GM12878 (cell line): ENCODE measurements around the gene FBXW12. TPM values are rescaled to one million over a fixed set of nuclear protein-coding genes. Genes with fewer than 3 reads are reported as not detected.
"Not testable (repeated sequence)": the region's sequence is repeated elsewhere in the genome, so short reads cannot be mapped to it uniquely, and the experiment has no call there.

Source experiments
- ATAC-seq: fragments of 200-7000 bp; cut with Tn5 transposase; 3 replicates; pipeline ENCODE4 v1.9.1; 2020; ENCODE audit warnings: mild to moderate bottlenecking, moderate library complexity
- BruUV-seq: library from RNA; stranded (reverse); fragments of 400-500 nt; replicated peaks from 2 replicates; lab custom pipeline; 2021; lab: Mats Ljungman, UMichigan
- CTCF ChIA-PET: fragments of 300-600 bp; sonication (Branson Sonifier 250); formaldehyde crosslinking; extraction: SDS; loops from one replicate; lab custom pipeline; 2021; ENCODE audit warnings: inconsistent platforms; lab: Yijun Ruan, JAX
- POLR2A ChIA-PET: fragments of 350-600 bp; formaldehyde crosslinking; extraction: SDS; loops from one replicate; lab custom pipeline; 2021; ENCODE audit warnings: inconsistent platforms; lab: Charles Lee
- RAD21 ChIA-PET: fragments of 300-600 bp; sonication (Branson Sonifier 250); formaldehyde crosslinking; loops from one replicate; lab custom pipeline; 2023; ENCODE audit warnings: antibody characterized with exemption; ENCODE audit not compliant: unreplicated experiment; lab: Charles Lee
- SMC1A ChIA-PET: fragments of 300-600 bp; sonication (Branson Sonifier 250); formaldehyde crosslinking; loops from one replicate; lab custom pipeline; 2023; ENCODE audit not compliant: unreplicated experiment, uncharacterized antibody; lab: Charles Lee
- DNase-seq: peaks from one replicate; pipeline ENCODE4 v3.0.0-alpha.2; 2011; ENCODE audit warnings: low read depth, low spot score
- FAIRE-seq: peaks from 3 replicates; lab custom pipeline; 2011; peaks lifted over from hg19 to GRCh38; lab: Jason Lieb, UNC
- H2AFZ ChIP-seq: 2 replicates; pipeline ENCODE4 v1.6.0; 2011; ENCODE audit warnings: low read depth, low read length, control low read depth; ENCODE audit not compliant: control insufficient read depth
- H3K27ac ChIP-seq: 2 replicates; pipeline ENCODE4 v1.5.1; 2011; ENCODE audit warnings: control low read depth; ENCODE audit not compliant: control insufficient read depth, insufficient read depth
- H3K27me3 ChIP-seq, 2 experiments: replicated peaks in 1 of 2; 2 replicates each; pipeline versions ENCODE4 v1.6.0 to v1.6.1; 2011; ENCODE audit warnings: low read length in 1 of 2; ENCODE audit not compliant: control insufficient read depth in 2 of 2, insufficient read depth in 2 of 2
- H3K36me3 ChIP-seq, 2 experiments: 2 replicates each; pipeline ENCODE4 v1.5.1; 2011; ENCODE audit warnings: low read length in 1 of 2; ENCODE audit not compliant: control insufficient read depth in 2 of 2, insufficient read depth in 2 of 2
- H3K4me1 ChIP-seq: 2 replicates; pipeline ENCODE4 v1.6.1; 2011; ENCODE audit warnings: mild to moderate bottlenecking, low read length, moderate library complexity, mixed read lengths; ENCODE audit not compliant: control insufficient read depth, insufficient read depth
- H3K4me2 ChIP-seq: 2 replicates; pipeline ENCODE4 v1.6.0; 2011; ENCODE audit warnings: control low read depth; ENCODE audit not compliant: control insufficient read depth, insufficient read depth
- H3K4me3 ChIP-seq: fragments of 200-600 bp; sonication (generic); 2 replicates; pipeline ENCODE4 v1.5.1; 2016
- H3K79me2 ChIP-seq: 2 replicates; pipeline ENCODE4 v1.6.0; 2011; ENCODE audit warnings: low read length; ENCODE audit not compliant: control insufficient read depth, insufficient read depth
- H3K9ac ChIP-seq: 2 replicates; pipeline ENCODE4 v1.8.0; 2011; ENCODE audit warnings: low read length, control low read depth, mixed read lengths; ENCODE audit not compliant: control insufficient read depth, insufficient read depth
- H3K9me3 ChIP-seq: replicated peaks from 3 replicates; pipeline ENCODE4 v1.5.1; 2011; ENCODE audit warnings: mild to moderate bottlenecking, low read length; ENCODE audit not compliant: control insufficient read depth, insufficient read depth
- H4K20me1 ChIP-seq: 2 replicates; pipeline ENCODE4 v1.6.0; 2011; ENCODE audit not compliant: control insufficient read depth, insufficient read depth
- BMI1 ChIP-seq: fragments of 450-650 bp; IDR thresholded peaks from 2 replicates; pipeline ENCODE4 v1.6.1; 2016; ENCODE audit warnings: mild to moderate bottlenecking, moderate library complexity, borderline replicate concordance
- NFXL1 ChIP-seq: fragments of 450-650 bp; IDR thresholded peaks from 2 replicates; pipeline ENCODE4 v1.6.1; 2017; ENCODE audit warnings: antibody characterized with exemption, mild to moderate bottlenecking, borderline replicate concordance
- SP1 ChIP-seq: IDR thresholded peaks from one replicate; pipeline ENCODE4 v1.6.1; 2011; ENCODE audit warnings: low read depth, low read length
- WGBS: methylation state at CpG from one replicate; pipeline ENCODE4 v1.1.6; 2016; ENCODE audit warnings: low lambda C conversion rate; ENCODE audit not compliant: insufficient replicate concordance, insufficient coverage; ENCODE audit errors: missing lambda C conversion rate; 5-methylcytosine and 5-hydroxymethylcytosine counted together
- in situ Hi-C: fragments of 300-500 bp; cut with MboI; formaldehyde crosslinking; loops from 9 replicates; pipeline ENCODE4 v1.14.3; 2018; ENCODE audit warnings: mixed read lengths
- intact Hi-C: fragments of 100-400 bp; cut with micrococcal nuclease; formaldehyde crosslinking; loops from one replicate; pipeline ENCODE4 v1.14.2; 2022; ENCODE audit not compliant: unreplicated experiment
- polyA plus RNA-seq, 11 experiments: library from polyadenylated mRNA; depleted of rRNA in 4 of 11; unstranded in 6 of 11; stranded (reverse) in 5 of 11; fragments of >200 nt; fragmentation: Nextera tagmentation in 4 of 11; fragmentation: Illumina TruSeq in 1 of 11; extraction: Ambion mirVana in 4 of 11; extraction: Trizol in 1 of 11; gene quantifications; 1 replicate in 1 of 11; 2 replicates in 10 of 11; pipeline versions ENCODE4 v1.2.1 to v1.2.3, GENCODE V29; 2011 to 2016; ENCODE audit warnings: inconsistent platforms in 2 of 11, missing spikeins in 2 of 11, low read depth in 1 of 11
- total RNA-seq, 4 experiments: library from RNA; depleted of rRNA in 3 of 4; stranded (reverse); fragments of >200 nt in 3 of 4; fragmentation: Illumina TruSeq in 1 of 4; extraction: Trizol in 1 of 4; gene quantifications; 2 replicates each; pipeline versions ENCODE4 v1.2.1 to v1.2.3, GENCODE V29; 2013 to 2021

The FBXW12 gene
- total and polyA plus RNA-seq, 10 of the 15 experiments (the other 5 are each of a cell fraction or from before 2014, with no cell fraction given) = 0.04 to 0.18 (median 0.12) TPM; not detected in 4

DNA sequence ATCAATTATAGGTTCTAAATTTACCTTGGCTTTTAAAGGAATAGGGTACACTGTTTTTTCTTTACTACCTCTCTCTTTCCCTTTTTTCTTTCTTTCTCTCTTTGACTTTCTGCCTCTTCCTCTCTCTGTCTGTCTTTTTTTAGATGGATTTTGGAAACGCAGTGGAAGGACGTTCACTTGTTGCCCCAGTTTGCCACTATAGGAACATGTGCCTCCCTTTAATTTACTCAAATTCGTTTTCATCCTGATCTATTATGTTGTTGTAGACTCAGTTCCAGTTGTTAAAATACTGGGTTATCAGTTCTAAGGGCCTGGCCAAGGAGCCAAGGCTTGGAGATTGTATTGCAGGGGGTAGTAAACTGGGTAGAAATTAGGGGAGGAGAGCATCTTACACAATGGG is 37.4 kb upstream of the FBXW12 start:
- Histone ChIP-seq H2AFZ (no peak overlapping the region), H4K20me1 (no peaks in the 10 kb centered on the region), H3K4me3 (no peak overlapping the region), H3K27me3 (no peaks in the 10 kb centered on the region), H3K9me3 (no peaks in the 10 kb centered on the region), H3K4me2 (no peak overlapping the region), H3K27ac (no peak overlapping the region), H3K79me2 (no peaks in the 10 kb centered on the region), H3K9ac (no peak overlapping the region), H3K4me1 (0 out of 2 replicates have a peak, but pooled peaks cover 3% of the 10 kb centered on the region), H3K36me3 (no peaks in the 10 kb centered on the region)
- TF ChIP-seq NFXL1 (no peak), SP1 (no peak), BMI1 (peak; percentile 64; the same call in 1 of the 2 replicates)
- RAD21 ChIA-PET = no interaction called here
- CTCF ChIA-PET = no interaction called here
- in situ Hi-C loops (no loop called here), intact Hi-C loops (no loop called here)
- SMC1A ChIA-PET = no interaction called here
- DNase-seq (no peak), ATAC-seq (no peak), FAIRE-seq (no peak)
- WGBS = 51% methylated on average over 3 of the region's 3 CpGs
- POLR2A ChIA-PET = no interaction called here
- no TSS peak for BruUV-seq

DNA sequence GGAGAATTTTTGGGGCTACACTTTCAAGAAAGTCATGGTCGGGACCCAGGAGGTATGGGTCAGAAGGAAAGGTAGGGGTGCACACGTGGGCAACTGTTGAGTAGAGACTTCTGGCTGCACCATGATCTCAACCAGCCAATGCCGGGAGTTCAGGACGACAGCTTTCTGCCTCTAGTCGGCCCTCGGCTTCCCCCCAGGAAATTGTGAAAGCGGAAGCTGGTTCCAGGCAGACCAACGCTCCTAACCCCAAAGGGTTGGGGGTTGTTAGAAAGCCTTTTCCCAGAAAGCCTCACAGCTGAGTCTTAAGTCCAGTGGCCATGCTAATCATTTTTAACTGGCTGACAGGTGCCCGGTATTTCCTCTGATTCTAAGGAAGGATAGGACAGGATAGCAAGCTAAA is 36.7 kb upstream of the FBXW12 start:
- POLR2A ChIA-PET, H3K27me3 ChIP-seq, H4K20me1 ChIP-seq, H3K27ac ChIP-seq, in situ Hi-C loops, H3K9ac ChIP-seq, BruUV-seq, H3K4me2 ChIP-seq, ATAC-seq, CTCF ChIA-PET, H3K36me3 ChIP-seq, H3K4me3 ChIP-seq, DNase-seq, intact Hi-C loops, RAD21 ChIA-PET, FAIRE-seq, H2AFZ ChIP-seq, H3K4me1 ChIP-seq, H3K79me2 ChIP-seq, H3K9me3 ChIP-seq: not testable (repeated sequence)
- SMC1A ChIA-PET = interaction anchor here (0.7 kb wide), 1 partner anchor 745 kb away, joined by 3 read pairs; no protein-coding TSS in a partner anchor
- WGBS = 65% methylated on average over 9 of the region's 9 CpGs

DNA sequence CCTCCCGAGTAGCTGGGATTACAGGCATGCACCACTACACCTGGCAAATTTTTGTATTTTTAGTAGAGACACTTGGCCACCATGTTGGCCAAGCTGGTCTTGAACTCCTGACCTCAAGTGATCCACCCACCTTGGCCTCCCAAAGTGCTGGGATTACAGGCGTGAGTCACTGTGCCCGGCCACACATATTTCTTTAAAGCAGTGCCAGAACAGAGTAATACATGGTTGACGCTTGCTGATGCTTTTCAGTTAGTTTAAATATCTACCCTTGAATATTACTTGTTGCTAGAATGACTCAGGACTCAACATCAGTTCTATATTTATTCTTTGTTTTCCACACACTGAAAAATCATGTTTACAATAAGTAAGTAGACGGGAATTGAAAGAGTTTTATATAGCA is 34.5 kb upstream of the FBXW12 start:
- RAD21 ChIA-PET, H3K4me1 ChIP-seq, BruUV-seq, H2AFZ ChIP-seq, ATAC-seq, CTCF ChIA-PET, H3K27ac ChIP-seq, FAIRE-seq, H3K9ac ChIP-seq, intact Hi-C loops, H3K4me2 ChIP-seq, H3K36me3 ChIP-seq, SMC1A ChIA-PET, H4K20me1 ChIP-seq, DNase-seq, H3K9me3 ChIP-seq, H3K27me3 ChIP-seq, H3K79me2 ChIP-seq, POLR2A ChIA-PET, H3K4me3 ChIP-seq, in situ Hi-C loops: not testable (repeated sequence)
- WGBS = 18% methylated on average over 5 of the region's 5 CpGs
